Stimulated activated CD4-positive, alpha-beta T cell treated with anti-CD3 and anti-CD28 coated beads, Interleukin-4, amount 100 ng/mL, for 24 hours (primary cell): ENCODE measurements around the gene SMIM13.

ENCODE experiments used
- DNase-seq: peaks from one replicate; pipeline ENCODE4 v3.0.0-alpha.2; 2020

SMIM13 gene

DNA sequence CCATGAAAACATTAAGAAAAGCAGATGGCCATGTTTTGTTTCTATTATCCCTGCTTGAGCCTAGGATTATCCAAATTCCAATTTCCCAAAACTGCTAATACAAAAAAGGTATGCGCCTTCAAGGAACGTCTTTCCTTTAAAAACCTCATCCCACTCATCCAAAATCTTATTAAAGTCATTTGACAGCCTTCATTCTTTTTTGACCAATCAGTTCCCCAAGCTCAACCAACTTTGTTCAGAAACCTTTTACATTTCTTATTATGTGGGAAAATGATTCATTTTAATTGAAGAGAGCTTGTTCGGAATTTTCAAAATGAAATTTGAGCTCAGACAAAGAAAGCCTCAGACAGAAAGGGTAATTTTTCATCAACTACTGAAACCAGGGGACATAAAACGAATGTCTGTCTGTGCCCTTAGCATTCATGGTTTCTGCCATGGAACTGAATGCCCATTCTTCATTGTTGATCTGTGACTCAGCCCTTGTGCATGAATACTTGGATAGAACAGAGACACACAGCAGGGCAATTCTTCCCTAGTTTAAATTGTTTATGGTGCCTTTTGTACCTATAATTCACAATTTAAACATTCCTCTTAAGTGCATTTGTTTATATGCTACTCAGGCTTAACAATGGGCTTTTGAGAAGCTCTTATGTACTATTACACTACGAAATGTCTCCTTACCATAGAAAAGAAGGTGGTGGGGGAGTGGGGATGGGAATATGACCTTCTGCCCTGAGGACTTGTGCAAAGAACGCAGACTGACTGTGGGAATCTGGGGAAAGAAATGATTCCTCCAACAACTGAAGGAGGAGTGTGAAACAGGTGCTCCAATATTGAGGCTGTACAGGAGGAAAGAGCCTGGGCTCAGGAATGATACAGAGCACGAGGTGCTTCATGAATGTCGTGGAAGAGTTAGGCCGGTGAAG lies 67.7 kb downstream of the SMIM13 start:
- no peak for DNase-seq

DNA sequence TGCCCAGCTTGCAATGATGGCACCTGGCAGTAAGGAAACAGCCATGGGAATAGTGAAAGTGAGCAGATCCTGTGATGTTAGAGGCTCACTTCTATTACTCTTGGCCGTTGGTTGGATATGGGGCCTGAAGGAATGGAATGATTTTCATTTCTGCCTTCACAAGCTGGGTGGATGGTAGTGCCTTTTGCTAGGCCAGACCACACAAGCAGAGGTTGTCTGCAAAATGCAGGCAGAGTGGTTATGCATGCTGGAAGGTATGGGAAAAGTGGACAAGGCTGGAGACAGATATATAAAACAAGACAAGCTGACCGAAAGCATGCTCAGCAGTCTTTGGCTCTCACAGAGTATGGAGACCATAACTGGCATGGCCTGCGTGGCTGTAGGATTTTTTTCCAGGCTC lies 68.6 kb downstream of the SMIM13 start:
- no peak for DNase-seq

DNA sequence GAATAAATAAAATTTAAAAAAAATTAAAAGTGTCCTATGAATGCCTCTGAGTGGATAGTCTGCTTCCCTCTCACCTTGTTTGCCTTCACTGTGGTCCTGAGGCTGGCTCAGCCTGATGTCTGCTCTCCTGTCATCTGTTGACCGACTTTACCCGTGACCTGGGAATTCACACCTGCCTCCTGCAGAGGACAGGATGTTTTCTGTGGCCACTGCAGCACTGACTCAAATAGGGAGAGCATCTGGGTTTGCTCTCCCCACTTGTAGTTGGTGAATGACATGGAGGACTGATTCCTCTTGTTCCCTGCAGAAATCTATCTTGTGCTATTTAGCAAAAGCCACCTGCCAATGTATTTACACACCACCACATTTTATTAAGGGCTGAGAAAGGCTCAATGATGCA lies 70.3 kb downstream of the SMIM13 start:
- DNase-seq = no peak

DNA sequence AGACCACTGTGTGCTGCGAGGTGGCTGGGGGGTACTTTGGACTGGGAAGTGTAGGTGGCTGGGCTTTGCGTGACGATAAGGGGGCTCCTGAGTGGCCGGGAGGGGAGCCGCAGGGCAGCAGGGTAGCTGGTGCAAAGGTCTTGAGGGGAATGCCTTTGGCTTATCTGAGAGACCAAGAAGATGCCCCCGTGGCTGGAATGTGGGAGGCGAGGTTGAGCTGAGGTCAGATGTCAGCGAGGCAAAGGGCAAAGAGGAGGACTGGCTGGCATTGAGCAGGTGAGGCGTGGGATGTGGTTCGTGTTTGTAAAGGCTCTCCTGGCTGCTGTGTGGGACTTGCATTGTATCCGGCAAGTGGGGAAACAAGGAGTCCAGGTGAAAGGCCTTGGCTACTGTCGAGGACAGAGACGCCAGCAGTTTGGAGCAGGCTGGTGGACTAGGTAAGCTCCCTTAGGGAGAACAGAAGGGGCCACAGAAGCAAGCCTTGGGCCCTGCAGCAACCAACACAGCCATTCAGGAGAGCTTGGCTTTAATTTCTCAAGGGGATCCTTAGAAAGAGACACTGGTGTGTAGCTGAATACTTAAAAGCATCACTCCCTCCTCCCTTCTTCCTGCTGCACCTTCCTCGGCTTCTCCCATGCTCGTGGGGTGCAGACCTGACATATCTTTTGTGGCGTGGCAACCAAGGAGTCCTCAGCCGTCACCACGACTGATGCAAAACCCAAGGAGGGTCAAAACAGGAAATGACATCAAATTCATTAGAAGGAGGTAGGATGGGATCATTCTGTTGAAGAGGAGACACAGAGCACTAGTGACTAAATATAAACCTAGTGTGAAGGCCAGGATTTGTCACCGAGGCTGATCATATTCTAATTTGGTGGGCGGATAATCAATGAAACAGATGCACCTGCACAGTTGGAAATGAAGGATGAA lies 71.3 kb downstream of the SMIM13 start:
- no peak for DNase-seq

DNA sequence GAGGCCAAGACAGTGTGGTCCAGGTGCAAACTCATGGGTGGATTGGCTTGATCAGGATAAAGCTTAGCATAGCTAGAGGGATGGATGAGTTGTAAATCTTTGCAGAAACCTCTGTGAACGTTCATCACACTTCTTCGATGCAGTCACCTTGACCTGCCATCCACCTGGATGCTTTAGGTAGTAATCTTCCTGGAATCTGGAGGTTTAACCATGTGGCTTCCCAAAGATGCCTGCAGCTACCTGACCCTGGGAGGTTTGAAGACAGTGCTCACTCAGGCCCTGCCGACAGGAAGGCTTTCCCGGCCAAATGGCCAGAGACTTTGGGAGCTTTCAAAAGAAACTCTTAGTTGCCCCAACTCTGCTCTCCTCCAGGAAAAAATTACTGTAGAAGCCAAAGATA lies 73.3 kb downstream of the SMIM13 start:
- DNase-seq = no peak

DNA sequence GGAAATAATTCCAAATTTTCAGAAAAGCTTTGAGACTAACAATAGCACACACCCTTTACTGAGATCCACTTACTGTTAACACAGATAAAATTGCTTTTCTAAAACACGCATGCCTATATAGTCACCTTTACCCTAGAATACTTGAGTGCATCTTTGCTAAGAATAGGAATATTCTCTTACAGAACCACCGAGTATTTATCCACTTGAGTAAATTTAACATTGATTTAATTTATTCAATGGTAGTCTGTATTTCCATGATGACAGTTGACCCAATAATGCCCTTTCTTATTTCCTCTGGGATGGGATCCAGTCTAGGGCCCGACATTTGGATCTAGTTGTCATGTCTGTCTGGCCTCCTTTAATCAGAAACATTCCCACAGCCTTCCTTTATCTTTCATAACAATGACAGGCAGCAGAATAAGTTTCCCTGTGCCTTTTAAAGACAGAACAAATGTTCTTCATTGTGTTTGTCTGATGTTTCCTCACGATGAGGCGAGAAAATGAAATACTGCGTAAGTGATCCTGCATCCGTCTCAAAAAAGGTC lies 74.5 kb downstream of the SMIM13 start:
- DNase-seq = no peak

DNA sequence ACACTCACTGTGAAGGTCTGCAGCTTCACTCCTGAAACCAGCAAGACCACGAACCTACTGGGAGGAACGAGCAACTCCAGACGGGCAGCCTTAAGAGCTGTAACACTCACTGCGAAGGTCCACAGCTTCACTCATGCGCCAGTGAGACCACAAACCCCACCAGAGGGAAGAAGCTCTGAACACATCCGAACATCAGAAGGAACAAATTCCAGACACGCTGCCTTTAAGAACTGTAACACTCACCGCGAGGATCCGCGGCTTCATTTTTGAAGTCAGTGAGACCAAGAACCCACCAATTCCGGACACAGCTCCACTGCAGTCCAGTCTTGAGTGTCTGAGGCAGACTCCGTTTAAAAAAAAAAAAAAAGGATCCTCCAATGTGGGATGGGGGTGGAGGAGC lies 78.3 kb downstream of the SMIM13 start:
- no peak for DNase-seq

DNA sequence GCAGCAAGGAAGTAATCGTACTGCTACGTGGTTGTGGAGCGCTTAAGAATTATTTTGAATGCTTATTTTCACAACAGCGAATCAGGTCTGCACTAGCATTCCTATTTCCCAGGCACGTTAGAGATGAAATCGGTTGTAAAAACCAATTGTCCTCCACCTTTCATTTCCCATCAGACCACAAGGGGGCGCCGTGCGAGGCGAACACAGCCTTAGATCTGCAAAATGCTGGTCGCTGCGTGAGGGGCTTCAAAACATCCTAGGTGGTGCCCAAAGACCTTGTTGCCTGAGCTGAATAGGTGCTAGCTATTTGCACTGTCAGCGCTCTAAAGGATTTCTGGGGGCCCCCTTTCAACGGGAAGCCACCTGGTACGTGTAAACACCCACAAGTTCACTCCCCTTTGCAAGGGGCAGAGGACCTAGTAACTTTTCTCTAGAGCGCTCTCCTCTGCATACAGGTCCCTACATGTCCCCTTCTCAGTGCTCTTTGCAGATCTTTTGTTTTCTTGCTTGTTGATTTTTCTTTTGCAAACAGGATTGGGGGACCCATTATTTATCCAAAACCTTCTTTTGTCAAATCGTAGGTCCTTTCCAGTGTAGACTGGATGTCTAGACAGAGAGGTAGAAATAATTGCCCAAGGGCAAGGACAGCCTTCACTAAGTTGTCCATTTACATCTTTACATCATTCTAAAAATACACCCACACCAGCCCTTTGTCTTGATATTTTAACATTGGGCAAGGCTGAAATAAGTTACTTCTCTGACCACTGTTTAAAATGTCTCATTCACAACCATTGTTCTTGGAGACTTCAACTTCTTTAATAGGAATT lies 79.1 kb downstream of the SMIM13 start:
- DNase-seq = peak; percentile 78

DNA sequence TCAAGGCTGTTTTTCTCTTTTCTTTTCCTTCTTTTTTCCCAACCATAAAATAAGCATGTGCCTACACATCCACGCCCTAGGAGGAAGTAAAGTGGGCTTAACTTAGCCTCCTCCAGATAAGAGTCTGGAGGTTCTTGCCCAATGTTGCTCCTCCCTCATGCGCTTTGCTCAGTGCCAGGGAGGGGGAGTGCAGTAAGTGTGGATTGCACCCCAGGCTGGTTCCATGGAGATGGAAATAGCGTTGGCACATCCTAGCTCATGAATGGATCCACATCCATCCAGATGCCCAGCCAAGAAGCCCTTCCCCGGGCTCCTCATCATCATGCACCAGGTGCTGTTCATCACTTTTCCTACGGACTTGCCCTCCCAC lies 80.6 kb downstream of the SMIM13 start:
- no peak for DNase-seq

DNA sequence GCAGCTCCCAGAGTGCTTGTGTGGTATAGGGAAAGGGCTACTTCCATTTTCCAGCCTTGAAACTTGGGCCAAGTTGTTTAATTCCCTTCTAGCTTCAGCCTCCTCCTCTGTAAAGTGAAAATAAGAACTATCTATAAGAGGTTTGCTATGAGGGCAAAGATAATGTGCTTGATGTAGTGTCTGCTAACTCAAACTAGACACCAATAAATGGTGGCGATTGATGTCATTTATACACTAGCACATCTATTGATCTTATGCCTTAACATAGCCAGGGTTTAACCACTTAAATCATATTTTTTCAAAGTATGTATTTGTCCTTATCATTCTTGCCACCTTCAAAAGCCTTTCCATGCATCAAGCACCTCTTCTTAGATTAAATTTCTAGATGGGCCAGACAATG lies 83.6 kb downstream of the SMIM13 start:
- no peak for DNase-seq

DNA sequence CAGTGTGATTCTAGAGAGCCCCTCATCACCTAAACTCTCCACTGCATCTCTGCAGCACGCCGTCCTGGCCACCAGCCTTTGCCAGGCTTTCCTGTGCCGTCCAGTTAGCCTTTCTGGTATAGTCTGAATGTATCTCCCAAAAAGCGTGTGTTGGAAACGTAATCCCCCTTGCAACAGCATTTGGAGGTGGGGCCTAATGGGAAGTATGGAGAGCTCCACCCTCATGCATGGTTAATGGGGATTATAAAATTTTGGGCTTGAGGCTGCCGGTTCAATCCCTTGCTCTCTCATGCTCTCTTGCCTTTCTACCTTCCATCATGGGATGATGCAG lies 85.4 kb downstream of the SMIM13 start:
- no peak for DNase-seq

DNA sequence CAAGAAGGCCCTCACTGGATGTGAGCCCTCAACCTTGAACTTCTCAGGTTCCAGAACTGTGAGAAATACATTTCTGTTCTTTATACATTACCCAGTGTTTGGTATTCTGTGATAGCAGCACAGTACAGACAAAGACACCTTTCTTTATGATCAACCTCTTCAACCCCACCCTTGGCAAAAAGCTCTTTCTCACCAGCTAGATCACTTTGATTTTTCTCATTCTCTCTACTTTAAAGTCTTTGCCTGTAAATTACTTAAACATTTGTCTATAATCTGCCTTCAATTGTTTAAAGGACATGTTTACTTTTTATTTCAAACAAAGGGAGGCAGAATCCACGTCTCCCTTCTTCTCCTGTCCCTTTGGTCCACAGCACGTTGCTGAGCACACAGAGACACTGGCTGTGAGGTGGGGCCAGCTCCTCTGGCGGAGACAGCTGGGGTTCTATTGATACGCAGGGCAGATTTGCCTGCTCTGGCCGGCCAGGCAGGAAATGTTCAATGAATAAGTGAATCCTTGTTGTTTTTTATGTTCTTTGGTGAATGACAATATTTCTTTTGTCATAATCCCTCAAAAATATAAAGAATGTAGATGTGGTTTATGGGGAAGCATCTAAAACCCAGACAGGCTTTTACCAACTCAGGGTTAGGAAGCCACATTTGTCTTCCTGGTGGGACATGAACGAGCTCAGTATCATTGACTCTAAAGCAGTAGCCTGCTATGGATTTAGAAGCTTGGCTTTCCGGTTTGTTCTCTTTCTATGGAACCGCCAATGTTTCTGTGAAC lies 86.0 kb downstream of the SMIM13 start:
- DNase-seq = no peak

DNA sequence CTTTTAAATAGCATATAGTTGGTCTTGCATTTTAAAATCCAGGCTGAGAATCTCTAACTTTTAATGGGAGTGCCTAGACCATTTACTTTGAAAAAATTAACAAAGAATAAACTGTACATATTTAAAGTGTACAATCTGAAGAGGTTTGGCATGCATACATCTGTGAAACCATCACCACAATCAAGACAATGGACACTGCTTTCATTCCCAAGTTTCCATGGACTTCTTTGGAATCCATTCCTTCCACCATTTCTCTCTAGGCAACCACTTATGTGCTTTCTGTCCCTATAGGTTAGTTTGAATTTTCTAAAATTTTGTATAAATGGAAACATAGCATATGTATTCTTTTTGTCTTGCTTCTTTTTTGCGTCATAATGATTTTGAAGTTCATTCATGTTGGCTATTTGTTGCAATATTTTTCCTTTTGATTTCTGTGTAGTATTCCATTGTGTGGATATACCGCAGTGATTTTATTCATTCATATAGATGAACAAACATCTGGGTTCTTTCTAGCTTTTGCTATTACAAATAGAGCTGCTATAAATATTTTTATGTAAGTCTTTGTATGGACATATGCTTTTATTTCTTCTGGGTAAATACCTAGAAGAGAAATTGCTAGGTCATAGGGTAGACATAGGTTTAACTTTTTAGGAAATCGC lies 88.0 kb downstream of the SMIM13 start:
- no peak for DNase-seq

DNA sequence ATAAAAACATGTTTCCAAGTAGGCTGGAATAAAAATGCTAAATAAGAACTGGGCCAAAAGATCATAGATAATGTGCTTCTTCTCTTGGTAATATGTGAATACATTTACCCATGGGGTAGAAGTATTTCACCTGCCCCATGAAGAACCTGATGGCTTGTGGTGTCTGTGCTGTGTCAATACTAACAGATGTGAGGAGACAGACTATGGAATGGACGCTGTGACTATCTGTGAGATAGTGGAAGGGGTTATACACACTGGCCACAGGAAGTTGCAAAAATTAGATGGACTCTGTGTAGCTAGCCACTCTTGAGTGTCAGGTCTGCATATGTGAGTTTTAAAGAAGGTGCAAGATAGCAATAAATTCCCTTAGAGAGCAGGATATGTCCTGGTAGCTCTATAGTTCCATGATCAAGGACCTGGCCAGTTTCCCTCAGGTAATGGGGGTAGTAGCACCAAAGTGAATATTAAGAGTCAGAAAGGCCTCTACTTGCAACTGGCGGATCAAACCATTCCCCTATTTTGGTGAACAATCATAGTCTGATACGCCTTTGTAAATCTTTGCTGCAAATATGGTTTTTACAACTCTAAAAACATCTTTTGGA lies 90.2 kb downstream of the SMIM13 start:
- DNase-seq = no peak

DNA sequence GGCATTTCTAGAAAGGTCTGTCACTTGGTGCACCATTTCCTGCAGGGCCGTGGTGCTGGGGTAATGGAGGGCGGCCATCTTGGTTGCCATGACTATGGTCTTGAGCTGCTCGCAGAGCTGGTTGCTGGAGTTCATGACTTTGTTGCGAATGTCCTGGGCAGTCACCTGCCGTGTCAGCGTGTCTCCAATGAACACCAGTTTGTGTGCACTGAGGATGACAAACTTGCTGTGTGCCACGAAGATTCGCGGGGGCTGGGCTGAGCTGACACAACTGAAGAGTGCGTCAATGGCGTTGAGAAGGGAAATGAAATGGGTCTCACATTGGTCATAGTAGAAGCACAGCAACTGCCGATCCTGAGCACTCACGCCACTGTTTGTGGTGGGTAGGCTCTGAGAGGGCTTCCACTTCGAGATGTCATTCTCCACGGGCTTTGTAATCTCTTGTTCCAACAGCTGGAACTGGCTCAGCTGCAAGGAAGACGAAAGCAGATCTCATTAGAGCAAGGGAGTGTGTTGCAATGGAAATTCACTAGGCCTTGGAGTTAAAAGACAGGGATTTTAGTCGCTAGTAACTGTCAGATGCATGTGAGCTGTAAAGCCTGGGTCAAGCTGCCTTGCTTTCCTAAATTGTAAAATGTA lies 91.7 kb downstream of the SMIM13 start:
- DNase-seq = no peak

DNA sequence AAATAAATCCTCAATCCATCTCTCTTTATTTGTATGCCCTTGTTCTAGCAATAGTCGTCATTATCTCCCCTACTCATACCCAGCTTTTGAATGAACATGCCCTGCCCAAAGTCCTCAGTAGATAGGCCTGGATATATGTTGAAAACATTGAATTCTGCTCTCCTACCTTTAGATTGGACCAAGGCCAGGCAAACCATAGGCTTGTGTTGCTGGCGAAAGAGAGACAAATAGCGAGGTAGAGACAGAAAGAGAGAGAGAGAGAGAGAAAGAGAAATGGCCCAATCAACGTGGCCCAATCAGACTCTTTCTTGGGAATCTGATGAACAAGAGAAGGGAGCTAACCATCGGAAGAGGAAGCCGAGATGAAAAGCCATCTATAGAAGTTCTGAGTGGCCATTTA lies 93.7 kb downstream of the SMIM13 start:
- DNase-seq = no peak
